Fibroblast of villous mesenchyme (primary cell): ENCODE measurements around the gene PI4K2A. TPM values are rescaled to one million over a fixed set of nuclear protein-coding genes. Genes with fewer than 3 reads are reported as not detected.
A peak's percentile ranks its signal among the peaks of the same experiment; 100 is the strongest.
"Not testable (repeated sequence)": the region's sequence is repeated elsewhere in the genome, so short reads cannot be mapped to it uniquely, and the experiment has no call there.

ENCODE experiments used
- DNase-seq: peaks from one replicate; pipeline ENCODE4 v3.0.0-alpha.2; 2010; ENCODE audit warnings: low read depth
- H3K4me3 ChIP-seq: 2 replicates; pipeline ENCODE4 v1.5.1; 2011; ENCODE audit warnings: low read depth, mild to moderate bottlenecking, low read length
- CTCF ChIP-seq: IDR thresholded peaks from 2 replicates; pipeline ENCODE4 v1.5.1; 2012; ENCODE audit warnings: low read depth, mild to moderate bottlenecking, low read length; ENCODE audit not compliant: insufficient read depth
- total RNA-seq: library from RNA; depleted of rRNA; stranded (reverse); fragments of >200 nt; gene quantifications from 2 replicates; pipeline ENCODE4 v1.2.3, GENCODE V29; 2012

PI4K2A gene
- total RNA-seq, 1 donor = 25.0 TPM

DNA sequence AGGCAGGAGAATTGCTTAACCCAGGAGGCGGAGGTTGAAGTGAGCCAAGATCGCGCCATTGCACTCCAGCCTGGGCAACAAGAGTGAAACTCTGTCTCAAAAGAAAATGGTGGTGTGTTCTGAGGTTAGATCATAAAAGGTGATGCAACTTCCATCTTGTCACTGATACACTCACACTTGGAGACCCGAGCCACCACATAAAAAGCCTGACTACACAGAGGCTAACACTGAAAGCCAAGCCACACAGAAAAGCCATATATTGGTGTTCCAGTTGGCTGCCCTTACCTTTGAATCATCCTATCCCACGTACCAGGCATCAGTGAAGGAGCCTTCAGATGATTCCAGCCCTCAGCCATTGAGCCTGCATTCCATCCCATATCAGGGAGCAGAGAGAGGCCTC lies 11.2 kb upstream of the PI4K2A start:
- H3K4me3 ChIP-seq = no peak overlapping the region
- no peak for DNase-seq
- no peak for TF ChIP-seq CTCF

DNA sequence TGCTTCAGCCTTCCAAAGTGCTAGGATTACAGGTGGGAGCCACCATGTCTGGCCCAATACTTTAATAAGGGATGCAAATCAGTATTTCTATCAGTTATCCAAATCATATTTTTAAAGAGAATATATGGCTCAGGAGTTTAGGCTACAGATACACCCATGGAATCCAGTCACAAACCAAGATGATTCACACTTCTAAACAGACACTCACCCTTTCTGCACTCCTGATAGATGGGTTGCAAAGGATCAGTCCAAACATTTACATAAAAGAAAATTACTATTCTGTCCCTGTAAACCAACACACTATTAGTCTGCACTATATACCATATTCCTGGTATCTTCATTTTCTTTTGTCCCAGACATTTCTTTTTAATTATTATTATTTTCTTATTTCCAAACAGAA lies 9.4 kb upstream of the PI4K2A start:
- DNase-seq = no peak
- TF ChIP-seq CTCF = no peak
- H3K4me3 ChIP-seq = no peak overlapping the region

GRCh38 chr10:97632949-97633884 lies 7.3 kb upstream of the PI4K2A start, which contains the start of gene MORN4:
MORN4 (minus strand) TSS chr10:97633500; CDS start chr10:97619653, 13,847 bp downstream.
- peak within 1 kb of the TSS; percentile 82 for H3K4me3 ChIP-seq
- no peak for TF ChIP-seq CTCF
- DNase-seq = peak; percentile 90

- peak overlapping the region; percentile 82 for H3K4me3 ChIP-seq
- DNase-seq = no peak
- TF ChIP-seq CTCF = peak; percentile 11
Measured at GRCh38 chr10:97633921-97634320, 6.5 kb upstream of the PI4K2A start.

GRCh38 chr10:97635577-97635976 lies 4.9 kb upstream of the PI4K2A start:
- DNase-seq = no peak
- H3K4me3 ChIP-seq = no peak overlapping the region
- TF ChIP-seq CTCF = no peak

DNA sequence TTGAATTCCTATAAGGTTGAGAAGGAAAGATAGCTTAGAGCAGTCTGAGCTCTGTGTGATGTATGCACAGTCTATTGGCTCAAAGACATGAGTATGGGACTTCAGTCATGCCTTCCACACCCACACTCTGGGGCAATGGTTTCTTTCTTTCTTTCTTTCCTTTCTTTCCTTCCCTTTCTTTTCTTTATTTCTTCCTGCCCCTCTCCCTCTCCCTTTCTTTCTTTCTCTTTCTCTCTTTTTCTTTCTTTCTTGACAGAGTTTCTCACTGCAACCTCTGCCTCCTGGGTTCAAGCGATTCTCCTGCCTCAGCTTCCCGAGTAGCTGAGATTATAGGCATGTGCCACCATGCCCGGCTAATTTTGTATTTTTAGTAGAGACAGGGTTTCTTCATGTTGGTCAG lies 1.4 kb upstream of the PI4K2A start:
- not testable (repeated sequence) for DNase-seq, H3K4me3 ChIP-seq

- no peak for TF ChIP-seq CTCF
- peak overlapping the region; percentile 92 for H3K4me3 ChIP-seq
- DNase-seq = peak; percentile 48
Measured at GRCh38 chr10:97640868-97641811, 669 bp downstream of the PI4K2A start.

- DNase-seq, H3K4me3 ChIP-seq: not testable (repeated sequence)
Measured at GRCh38 chr10:97642471-97643159, 2.1 kb downstream of the PI4K2A start.
